ENCODE measurements around the gene PHAF1. TPM values are rescaled to one million over a fixed set of nuclear protein-coding genes. Genes with fewer than 3 reads are reported as not detected.

Gene PHAF1
- total and polyA plus RNA-seq, 2 donors (not counting 1 experiment from before 2014, with no cell fraction given), result 18.8 to 20.7 TPM

- Histone ChIP-seq H3K4me2 (replicated peaks; ENCODE audit: low read depth, low read length, poor library complexity, severe bottlenecking) (no peak overlapping the region), H2AFZ (ENCODE audit: insufficient read depth, low read depth, low read length, poor library complexity, severe bottlenecking) (no peak overlapping the region), H3K27ac (ENCODE audit: low read length in 2 of 2) (no peak overlapping the region), H3K9ac (ENCODE audit: low read length) (no peak overlapping the region), H3K27me3 (replicated peaks in 1 of 4; ENCODE audit: control extremely low read depth in 1 of 4, control insufficient read depth in 3 of 4, insufficient read depth in 4 of 4, low read length in 3 of 4) (peaks cover 0 to 2% (median 0%) of the 10 kb centered on the region in 4 experiments), H3K9me3 (ENCODE audit: control extremely low read depth in 1 of 3, control insufficient read depth in 2 of 3, insufficient read depth in 1 of 3, low read length in 2 of 3) (peaks cover 0 to 5% (median 0%) of the 10 kb centered on the region in 3 donors), H3K79me2 (ENCODE audit: control insufficient read depth, insufficient read depth, low read length) (peaks cover 43% of the 10 kb centered on the region), H4K20me1 (ENCODE audit: control insufficient read depth, insufficient read depth, low read length, poor library complexity, severe bottlenecking) (peaks cover 54% of the 10 kb centered on the region), H3K36me3 (replicated peaks in 1 of 2; ENCODE audit: control extremely low read depth in 1 of 2, control insufficient read depth in 1 of 2, extremely low read depth in 1 of 2, insufficient read depth in 2 of 2, low read length in 1 of 2) (peaks cover 0 to 49% of the 10 kb centered on the region in 2 experiments), H3K4me3 (ENCODE audit: control extremely low read depth in 1 of 5, extremely low read depth in 1 of 5, insufficient read depth in 1 of 5, low read depth in 2 of 5, low read length in 4 of 5) (no peak overlapping the region), H3K4me1 (ENCODE audit: control insufficient read depth in 2 of 2, insufficient read depth in 2 of 2, low read length in 2 of 2) (peaks cover 22 to 28% of the 10 kb centered on the region in 2 donors)
- Mint-ChIP-seq H3K4me1 (peaks cover 39% of the 10 kb centered on the region), H3K27me3 (no peaks in the 10 kb centered on the region), H3K9me3 (ENCODE audit: insufficient read depth) (no peaks in the 10 kb centered on the region), H3K4me3 (peak overlapping the region; percentile 92), H3K27ac (no peak overlapping the region)
- POLR2A ChIA-PET, result interaction anchor here (2.2 kb wide), 1 partner anchor 32 kb away, joined by 4 read pairs; the partner anchor contains the start of gene TMEM208
- intact Hi-C loops (cut with micrococcal nuclease), result no loop called here
- no peak for TF ChIP-seq EZH2 (IDR thresholded peaks at IDR 0.05; ENCODE audit: borderline replicate concordance, insufficient read depth, low read depth, low read length, poor library complexity, severe bottlenecking)
- no peak for TF ChIP-seq CTCF (IDR thresholded peaks at IDR 0.05)
- WGBS (ENCODE audit: insufficient coverage), result 98% methylated on average over 4 of the region's 6 CpGs
- DNase-seq (no peak), ATAC-seq (ENCODE audit: low read depth) (no peak)
- CTCF ChIA-PET, result interaction anchor here (1.1 to 2.3 kb wide), 2 partner anchors 9 to 37 kb away, joined by 3 to 7 read pairs; no protein-coding TSS in a partner anchor
Observed at GRCh38 chr16:67194260-67194659, 84.5 kb downstream of the PHAF1 start.

- Histone ChIP-seq H3K4me1 (ENCODE audit: control insufficient read depth in 2 of 2, insufficient read depth in 2 of 2, low read length in 2 of 2) (peaks cover 22 to 28% of the 10 kb centered on the region in 2 donors), H3K9me3 (ENCODE audit: control extremely low read depth in 1 of 3, control insufficient read depth in 2 of 3, insufficient read depth in 1 of 3, low read length in 2 of 3) (peaks cover 0 to 5% (median 0%) of the 10 kb centered on the region in 3 donors), H3K4me2 (replicated peaks; ENCODE audit: low read depth, low read length, poor library complexity, severe bottlenecking) (no peak overlapping the region), H3K9ac (ENCODE audit: low read length) (no peak overlapping the region), H3K27me3 (replicated peaks in 1 of 4; ENCODE audit: control extremely low read depth in 1 of 4, control insufficient read depth in 3 of 4, insufficient read depth in 4 of 4, low read length in 3 of 4) (no peaks in the 10 kb centered on the region), H3K36me3 (replicated peaks in 1 of 2; ENCODE audit: control extremely low read depth in 1 of 2, control insufficient read depth in 1 of 2, extremely low read depth in 1 of 2, insufficient read depth in 2 of 2, low read length in 1 of 2) (peaks cover 0 to 51% of the 10 kb centered on the region in 2 experiments), H2AFZ (ENCODE audit: insufficient read depth, low read depth, low read length, poor library complexity, severe bottlenecking) (no peak overlapping the region), H3K4me3 (ENCODE audit: control extremely low read depth in 1 of 5, extremely low read depth in 1 of 5, insufficient read depth in 1 of 5, low read depth in 2 of 5, low read length in 4 of 5) (no peak overlapping the region), H3K27ac (ENCODE audit: low read length in 2 of 2) (no peak overlapping the region), H3K79me2 (ENCODE audit: control insufficient read depth, insufficient read depth, low read length) (peaks cover 43% of the 10 kb centered on the region), H4K20me1 (ENCODE audit: control insufficient read depth, insufficient read depth, low read length, poor library complexity, severe bottlenecking) (peaks cover 54% of the 10 kb centered on the region)
- ATAC-seq (ENCODE audit: low read depth) (no peak), DNase-seq (no peak)
- no peak overlapping the region for H3K27ac Mint-ChIP-seq
- intact Hi-C loops (cut with micrococcal nuclease), result no loop called here
- peaks cover 39% of the 10 kb centered on the region for H3K4me1 Mint-ChIP-seq
- CTCF ChIA-PET, result interaction anchor here (0.5 to 2.3 kb wide), 3 partner anchors 11 to 252 kb away, joined by 3 to 7 read pairs (median 3); no protein-coding TSS in a partner anchor
- POLR2A ChIA-PET, result no interaction called here
- TF ChIP-seq CTCF (IDR thresholded peaks at IDR 0.05), result no peak
- TF ChIP-seq EZH2 (IDR thresholded peaks at IDR 0.05; ENCODE audit: borderline replicate concordance, insufficient read depth, low read depth, low read length, poor library complexity, severe bottlenecking), result no peak
- WGBS (ENCODE audit: insufficient coverage), result 94% methylated on average over 5 of the region's 5 CpGs
- no peaks in the 10 kb centered on the region for H3K27me3 Mint-ChIP-seq
- H3K4me3 Mint-ChIP-seq, result no peak overlapping the region
- H3K9me3 Mint-ChIP-seq (ENCODE audit: insufficient read depth), result no peaks in the 10 kb centered on the region
Observed at GRCh38 chr16:67195676-67196075, 85.9 kb downstream of the PHAF1 start.
